Measurements from ENCODE around the gene LAMTOR1.

Gene LAMTOR1

GRCh38 chr11:72102631-72102945, 509 bp downstream of the LAMTOR1 start:
- ATAC-seq (no peak), DNase-seq (no peak)
- H3K4me3 Mint-ChIP-seq: peak overlapping the region; percentile 92 to 93
- H3K27me3 Mint-ChIP-seq: no peaks in the 10 kb centered on the region
- peaks cover 45% of the 10 kb centered on the region for H3K4me1 Mint-ChIP-seq
- H3K9me3 Mint-ChIP-seq: no peaks in the 10 kb centered on the region
- H3K27ac Mint-ChIP-seq: peak overlapping the region; percentile 95

GRCh38 chr11:72102162-72102561, 935 bp downstream of the LAMTOR1 start:
- ATAC-seq (no peak), DNase-seq (no peak)
- Mint-ChIP-seq H3K27me3 (no peaks in the 10 kb centered on the region), H3K27ac (peak overlapping the region; percentile 95), H3K9me3 (no peaks in the 10 kb centered on the region), H3K4me1 (peaks cover 45% of the 10 kb centered on the region), H3K4me3 (peak overlapping the region; percentile 92 to 93)

DNA sequence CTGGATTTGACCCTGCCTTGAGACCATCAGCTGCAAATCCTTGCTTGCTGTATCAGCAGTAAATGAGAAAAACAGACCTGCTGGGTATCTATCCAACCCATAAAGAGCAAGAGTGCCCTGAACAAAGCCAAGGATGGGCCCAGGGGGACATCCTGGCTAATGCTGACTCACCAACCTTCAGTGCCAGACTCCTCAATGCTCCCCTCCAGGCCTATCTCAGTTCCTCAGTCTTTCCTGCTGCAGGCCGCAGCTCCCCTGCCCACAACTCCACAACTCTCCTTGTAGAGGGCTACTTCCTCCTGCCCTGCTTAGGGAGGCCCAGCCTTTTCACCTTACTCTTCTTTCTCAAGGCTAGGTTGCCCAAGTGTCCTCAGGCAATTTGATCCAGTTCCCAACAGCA, 2.6 kb downstream of the LAMTOR1 start:
- H3K4me1 Mint-ChIP-seq: peaks cover 45% of the 10 kb centered on the region
- DNase-seq (no peak), ATAC-seq (no peak)
- no peaks in the 10 kb centered on the region for H3K27me3 Mint-ChIP-seq
- no peak overlapping the region for H3K4me3 Mint-ChIP-seq
- peak overlapping the region; percentile 76 to 87 for H3K27ac Mint-ChIP-seq
- no peaks in the 10 kb centered on the region for H3K9me3 Mint-ChIP-seq

DNA sequence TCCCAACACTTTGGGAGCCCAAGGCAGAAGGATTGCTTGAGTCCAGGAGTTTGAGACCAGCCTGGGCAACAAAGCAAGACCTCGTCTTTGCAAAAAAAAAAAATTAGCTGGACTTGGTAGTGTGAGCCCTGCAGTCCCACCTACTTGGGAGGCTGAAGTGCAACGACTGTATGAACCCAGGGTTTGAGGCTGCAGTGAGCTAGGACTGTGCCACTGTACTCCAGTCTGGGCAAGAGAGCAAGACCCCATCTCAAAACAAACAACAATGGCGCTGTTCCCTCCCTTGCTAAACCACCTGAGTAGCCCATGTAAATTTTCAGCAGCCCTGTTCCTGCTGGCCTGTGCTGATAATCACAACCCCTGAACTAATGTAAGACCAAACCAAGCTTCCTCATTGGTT, 3.1 kb downstream of the LAMTOR1 start:
- DNase-seq (no peak), ATAC-seq (no peak)
- Mint-ChIP-seq H3K27me3 (no peaks in the 10 kb centered on the region), H3K27ac (no peak overlapping the region), H3K4me3 (no peak overlapping the region), H3K9me3 (no peaks in the 10 kb centered on the region), H3K4me1 (peaks cover 45% of the 10 kb centered on the region)

GRCh38 chr11:72098741-72099140, 4.4 kb downstream of the LAMTOR1 start:
- ATAC-seq: no peak

DNA sequence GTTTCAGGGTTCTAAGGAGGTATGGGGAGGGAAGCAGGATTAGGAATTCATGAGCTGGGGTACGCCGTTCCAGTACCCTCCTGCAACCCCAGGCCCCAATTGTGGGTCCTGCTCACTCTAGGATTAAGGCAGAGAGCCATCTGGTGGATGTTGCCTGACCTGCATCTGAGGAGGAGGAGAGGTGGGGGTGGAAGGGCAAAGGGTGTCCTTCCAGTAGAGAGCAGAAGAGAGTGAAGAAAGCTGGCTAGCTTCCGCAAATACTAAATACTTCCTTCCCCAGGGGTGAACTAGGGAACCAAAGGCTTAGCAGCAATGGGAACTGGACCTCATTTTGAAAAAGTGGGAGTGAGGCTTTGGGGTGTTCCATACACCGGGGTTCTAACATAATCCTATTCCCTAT, 11.8 kb downstream of the LAMTOR1 start:
- H3K4me3 Mint-ChIP-seq: no peak overlapping the region
- H3K4me1 Mint-ChIP-seq: peaks cover 10% of the 10 kb centered on the region
- ATAC-seq (peak; percentile 89), DNase-seq (peak; percentile 48 to 65)
- no peaks in the 10 kb centered on the region for H3K27me3 Mint-ChIP-seq
- H3K9me3 Mint-ChIP-seq: no peaks in the 10 kb centered on the region
- no peak overlapping the region for H3K27ac Mint-ChIP-seq

More at GRCh38 chr11:72098741-72099140, 4.4 kb downstream of the LAMTOR1 start:
- H3K4me3 Mint-ChIP-seq: no peak overlapping the region
- H3K27me3 Mint-ChIP-seq: no peaks in the 10 kb centered on the region
- DNase-seq: no peak
- peaks cover 37% of the 10 kb centered on the region for H3K4me1 Mint-ChIP-seq
- peak overlapping the region; percentile 78 to 81 for H3K27ac Mint-ChIP-seq
- H3K9me3 Mint-ChIP-seq: no peaks in the 10 kb centered on the region

DNA sequence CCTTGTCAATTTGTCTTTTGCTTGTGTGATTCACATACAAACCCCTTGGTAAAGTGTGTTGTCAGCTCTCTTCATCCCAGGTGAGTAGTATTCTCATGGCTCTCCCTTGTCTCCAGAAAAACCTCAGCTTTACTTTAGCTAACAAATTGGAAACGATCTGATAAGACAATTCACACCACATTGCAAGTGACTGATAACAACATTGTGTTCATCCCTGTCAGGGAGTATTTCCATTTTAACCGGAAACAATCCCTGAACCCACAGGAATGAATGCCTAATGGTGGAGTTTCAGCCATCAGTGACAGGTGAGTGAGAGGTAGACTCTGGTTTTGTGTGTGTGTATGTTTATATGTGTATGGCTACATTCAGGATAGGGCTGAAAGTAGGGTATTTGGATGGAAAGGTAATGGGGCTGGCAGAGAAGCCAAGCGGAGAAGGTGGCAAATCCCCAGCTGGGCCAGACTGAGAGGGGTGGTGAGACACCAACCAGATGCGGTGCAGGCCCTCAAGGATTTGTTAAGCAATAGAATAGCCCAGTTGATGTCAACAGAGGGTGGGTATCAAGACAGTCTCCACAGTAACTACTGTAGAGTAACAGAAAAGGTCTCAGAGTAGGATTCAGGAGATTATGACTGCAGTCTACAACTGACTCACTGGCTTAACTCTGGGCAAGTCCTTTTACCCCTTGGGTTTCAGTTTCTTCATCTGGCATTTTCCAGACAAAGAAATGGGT, 14.9 kb downstream of the LAMTOR1 start:
- DNase-seq (no peak), ATAC-seq (peak; percentile 53)
- Mint-ChIP-seq H3K27me3 (no peaks in the 10 kb centered on the region), H3K4me1 (peaks cover 16% of the 10 kb centered on the region), H3K27ac (peak overlapping the region in 1 of 2 donors; percentile 15), H3K9me3 (no peaks in the 10 kb centered on the region), H3K4me3 (no peak overlapping the region)

- ATAC-seq (no peak), DNase-seq (no peak)
- peaks cover 26% of the 10 kb centered on the region for H3K4me1 Mint-ChIP-seq
- H3K4me3 Mint-ChIP-seq: no peak overlapping the region
- no peaks in the 10 kb centered on the region for H3K9me3 Mint-ChIP-seq
- H3K27ac Mint-ChIP-seq: no peak overlapping the region
- H3K27me3 Mint-ChIP-seq: no peaks in the 10 kb centered on the region
Measured at GRCh38 chr11:72085621-72086351, 17.3 kb downstream of the LAMTOR1 start.

- no peak for ATAC-seq
- no peak overlapping the region for H3K4me3 Mint-ChIP-seq
Measured at GRCh38 chr11:72084965-72085364, 18.1 kb downstream of the LAMTOR1 start.

DNA sequence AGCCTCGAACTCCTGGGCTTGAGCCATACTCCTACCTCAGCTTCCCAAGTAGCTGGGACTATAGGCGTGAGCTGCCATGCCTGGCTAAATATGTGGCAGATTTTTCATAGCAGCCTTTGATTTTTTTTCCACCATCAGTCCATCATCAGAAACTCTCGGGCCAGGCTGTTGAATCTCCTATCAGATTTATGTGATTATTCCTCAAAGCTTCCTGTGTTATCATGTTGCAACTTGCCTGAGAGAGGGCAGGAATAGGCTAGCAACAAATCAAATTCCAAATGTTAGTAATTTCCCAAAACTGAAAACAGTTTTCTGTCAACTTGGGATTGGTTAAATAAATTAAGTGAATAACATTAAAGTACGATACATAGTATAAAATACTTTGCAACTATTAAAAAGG, 19.0 kb downstream of the LAMTOR1 start:
- H3K27me3 Mint-ChIP-seq: no peaks in the 10 kb centered on the region
- DNase-seq (no peak), ATAC-seq (no peak)
- no peak overlapping the region for H3K4me3 Mint-ChIP-seq
- no peaks in the 10 kb centered on the region for H3K9me3 Mint-ChIP-seq
- H3K4me1 Mint-ChIP-seq: peaks cover 43% of the 10 kb centered on the region
- H3K27ac Mint-ChIP-seq: no peak overlapping the region

More at GRCh38 chr11:72084965-72085364, 18.1 kb downstream of the LAMTOR1 start:
- Mint-ChIP-seq H3K4me1 (peaks cover 34% of the 10 kb centered on the region), H3K27ac (no peak overlapping the region), H3K27me3 (no peaks in the 10 kb centered on the region), H3K9me3 (no peaks in the 10 kb centered on the region)
- DNase-seq: no peak

- Mint-ChIP-seq H3K27me3 (no peaks in the 10 kb centered on the region), H3K4me3 (no peak overlapping the region), H3K9me3 (no peaks in the 10 kb centered on the region), H3K27ac (no peak overlapping the region), H3K4me1 (peaks cover 50% of the 10 kb centered on the region)
- ATAC-seq (no peak), DNase-seq (no peak)
Measured at GRCh38 chr11:72083414-72083813, 19.7 kb downstream of the LAMTOR1 start.

GRCh38 chr11:72081821-72082453, 21.2 kb downstream of the LAMTOR1 start:
- H3K4me1 Mint-ChIP-seq: peaks cover 59% of the 10 kb centered on the region
- DNase-seq: no peak
- H3K27ac Mint-ChIP-seq: peak overlapping the region in 1 of 2 donors; percentile 98
- H3K4me3 Mint-ChIP-seq: peak overlapping the region; percentile 96 to 100
- no peaks in the 10 kb centered on the region for H3K27me3 Mint-ChIP-seq
- no peaks in the 10 kb centered on the region for H3K9me3 Mint-ChIP-seq
- no peak for ATAC-seq

- DNase-seq: no peak
- H3K9me3 Mint-ChIP-seq: no peaks in the 10 kb centered on the region
- peaks cover 62% of the 10 kb centered on the region for H3K4me1 Mint-ChIP-seq
- H3K4me3 Mint-ChIP-seq: peak overlapping the region; percentile 96 to 100
- ATAC-seq: no peak
- H3K27ac Mint-ChIP-seq: peak overlapping the region; percentile 97 to 98
- no peaks in the 10 kb centered on the region for H3K27me3 Mint-ChIP-seq
Measured at GRCh38 chr11:72081184-72081644, 21.9 kb downstream of the LAMTOR1 start.

- Mint-ChIP-seq H3K27ac (peak within 1 kb of the TSS; percentile 98 to 100), H3K27me3 (no peaks in the 10 kb centered on the region), H3K4me1 (peaks cover 56% of the 10 kb centered on the region), H3K9me3 (no peaks in the 10 kb centered on the region), H3K4me3 (peak within 1 kb of the TSS; percentile 96 to 100)
- DNase-seq (peak; percentile 97 to 99), ATAC-seq (peak; percentile 96)
Measured at GRCh38 chr11:72080326-72081183, 22.5 kb downstream of the LAMTOR1 start, which contains the start of the genes LRRC51 and NUMA1. Gene LRRC51, plus strand, starts transcription at chr11:72080850. Its CDS starts 8,234 bp downstream, at chr11:72089084. Gene NUMA1, minus strand, starts transcription at chr11:72080542. Its CDS starts 44,599 bp downstream, at chr11:72035943.

GRCh38 chr11:72079819-72080325, 23.2 kb downstream of the LAMTOR1 start:
- ATAC-seq (no peak), DNase-seq (no peak)
- H3K27ac Mint-ChIP-seq: peak overlapping the region; percentile 98 to 100
- no peaks in the 10 kb centered on the region for H3K9me3 Mint-ChIP-seq
- peak overlapping the region; percentile 96 to 100 for H3K4me3 Mint-ChIP-seq
- H3K4me1 Mint-ChIP-seq: peaks cover 56% of the 10 kb centered on the region
- H3K27me3 Mint-ChIP-seq: no peaks in the 10 kb centered on the region

Data from stimulated activated naive CD8-positive, alpha-beta T cell treated with anti-CD3 and anti-CD28 coated beads, Interleukin-15, amount 100 ng/mL, for 72 hours (primary cell).